ENCODE measurements around the gene SMR3B. TPM values are rescaled to one million over a fixed set of nuclear protein-coding genes. Genes with fewer than 3 reads are reported as not detected.

Gene SMR3B
- total and polyA plus RNA-seq, 2 of the 4 experiments (the other 2 are of a cell fraction) = not detected

DNA sequence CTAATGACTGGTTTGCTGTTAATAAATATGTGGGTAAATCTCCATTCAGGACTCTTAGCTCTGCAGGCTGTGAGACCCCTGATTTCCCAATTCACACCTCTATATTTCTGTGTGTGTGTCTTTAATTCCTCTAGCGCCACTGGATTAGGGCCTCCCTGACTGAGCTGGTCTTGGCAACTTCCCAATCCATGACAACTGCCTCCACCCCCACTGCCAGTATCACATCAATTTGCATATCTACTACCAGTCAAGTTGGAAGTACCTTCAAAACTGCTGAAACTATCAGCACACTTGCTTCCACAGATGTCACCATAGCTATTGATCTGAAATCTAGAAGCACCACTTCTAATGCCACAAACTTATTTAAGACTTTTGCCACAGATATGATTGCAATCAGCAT is 42.4 kb downstream of the SMR3B start:
- Histone ChIP-seq H3K79me1 (ENCODE audit: low read depth in 1 of 2, low read length in 2 of 2) (no peaks in the 10 kb centered on the region), H3K4ac (ENCODE audit: low read depth, low read length) (no peak overlapping the region), H3K27ac (ENCODE audit: insufficient read depth, low read length) (no peak overlapping the region), H2AFZ (replicated peaks; ENCODE audit: low read length, poor library complexity) (no peak overlapping the region), H2AK5ac (ENCODE audit: low read depth, low read length) (no peak overlapping the region), H2BK20ac (ENCODE audit: low read depth, low read length) (no peak overlapping the region), H3K27me3 (ENCODE audit: control insufficient read depth, insufficient read depth, low read length) (no peaks in the 10 kb centered on the region), H3K4me2 (ENCODE audit: low read depth, low read length) (no peak overlapping the region), H3K23ac (ENCODE audit: low read depth, low read length) (no peak overlapping the region), H2AK9ac (replicated peaks; ENCODE audit: low read depth, low read length, poor library complexity) (no peak overlapping the region), H3K14ac (replicated peaks; ENCODE audit: low read depth, low read length) (no peak overlapping the region), H4K5ac (ENCODE audit: low read depth, low read length) (no peak overlapping the region), H2BK5ac (ENCODE audit: low read depth, low read length, poor library complexity, severe bottlenecking) (no peak overlapping the region), H2BK15ac (ENCODE audit: low read depth, low read length) (no peak overlapping the region), H4K8ac (ENCODE audit: low read depth in 2 of 2, low read length in 2 of 2) (no peak overlapping the region), H3K18ac (ENCODE audit: low read depth, low read length) (no peak overlapping the region), H3K9me3 (ENCODE audit: control insufficient read depth, insufficient read depth, low read length) (no peaks in the 10 kb centered on the region), H4K91ac (ENCODE audit: insufficient read depth, low read depth, low read length) (no peak overlapping the region), H4K20me1 (ENCODE audit: insufficient read depth, low read length) (no peaks in the 10 kb centered on the region), H3K4me1 (ENCODE audit: control insufficient read depth, insufficient read depth, low read length) (no peaks in the 10 kb centered on the region), H2BK120ac (ENCODE audit: low read depth, low read length) (no peak overlapping the region), H3K9ac (ENCODE audit: low read depth, low read length) (no peak overlapping the region), H3K9me1 (ENCODE audit: insufficient read depth, low read length) (no peaks in the 10 kb centered on the region), H3K56ac (ENCODE audit: extremely low read depth, insufficient read depth, low read length) (no peak overlapping the region), H3K4me3 (ENCODE audit: insufficient read depth, low read depth, low read length) (no peak overlapping the region), H3K36me3 (ENCODE audit: control insufficient read depth, insufficient read depth, low read length) (no peaks in the 10 kb centered on the region)
- BruUV-seq (replicated peaks) = no TSS peak
- no peak for TF ChIP-seq RFX5 (IDR thresholded peaks at IDR 0.05; ENCODE audit: low read depth, low read length)
- no peak for TF ChIP-seq RCOR1 (IDR thresholded peaks at IDR 0.05; ENCODE audit: insufficient replicate concordance, low read length)
- TF ChIP-seq, protein P1, sequence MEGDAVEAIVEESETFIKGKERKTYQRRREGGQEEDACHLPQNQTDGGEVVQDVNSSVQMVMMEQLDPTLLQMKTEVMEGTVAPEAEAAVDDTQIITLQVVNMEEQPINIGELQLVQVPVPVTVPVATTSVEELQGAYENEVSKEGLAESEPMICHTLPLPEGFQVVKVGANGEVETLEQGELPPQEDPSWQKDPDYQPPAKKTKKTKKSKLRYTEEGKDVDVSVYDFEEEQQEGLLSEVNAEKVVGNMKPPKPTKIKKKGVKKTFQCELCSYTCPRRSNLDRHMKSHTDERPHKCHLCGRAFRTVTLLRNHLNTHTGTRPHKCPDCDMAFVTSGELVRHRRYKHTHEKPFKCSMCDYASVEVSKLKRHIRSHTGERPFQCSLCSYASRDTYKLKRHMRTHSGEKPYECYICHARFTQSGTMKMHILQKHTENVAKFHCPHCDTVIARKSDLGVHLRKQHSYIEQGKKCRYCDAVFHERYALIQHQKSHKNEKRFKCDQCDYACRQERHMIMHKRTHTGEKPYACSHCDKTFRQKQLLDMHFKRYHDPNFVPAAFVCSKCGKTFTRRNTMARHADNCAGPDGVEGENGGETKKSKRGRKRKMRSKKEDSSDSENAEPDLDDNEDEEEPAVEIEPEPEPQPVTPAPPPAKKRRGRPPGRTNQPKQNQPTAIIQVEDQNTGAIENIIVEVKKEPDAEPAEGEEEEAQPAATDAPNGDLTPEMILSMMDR (conservative IDR thresholded peaks at IDR 0.05; ENCODE audit: low read depth, low read length) = no peak
- TF ChIP-seq POLR2A (IDR thresholded peaks at IDR 0.05; ENCODE audit: low read depth, low read length) = no peak
- TF ChIP-seq, protein P2, sequence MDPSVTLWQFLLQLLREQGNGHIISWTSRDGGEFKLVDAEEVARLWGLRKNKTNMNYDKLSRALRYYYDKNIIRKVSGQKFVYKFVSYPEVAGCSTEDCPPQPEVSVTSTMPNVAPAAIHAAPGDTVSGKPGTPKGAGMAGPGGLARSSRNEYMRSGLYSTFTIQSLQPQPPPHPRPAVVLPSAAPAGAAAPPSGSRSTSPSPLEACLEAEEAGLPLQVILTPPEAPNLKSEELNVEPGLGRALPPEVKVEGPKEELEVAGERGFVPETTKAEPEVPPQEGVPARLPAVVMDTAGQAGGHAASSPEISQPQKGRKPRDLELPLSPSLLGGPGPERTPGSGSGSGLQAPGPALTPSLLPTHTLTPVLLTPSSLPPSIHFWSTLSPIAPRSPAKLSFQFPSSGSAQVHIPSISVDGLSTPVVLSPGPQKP (IDR thresholded peaks at IDR 0.05; ENCODE audit: borderline replicate concordance, low read depth, low read length) = no peak
- TF ChIP-seq FOS (IDR thresholded peaks at IDR 0.05; ENCODE audit: low read depth, low read length) = no peak
- TF ChIP-seq CHD1 (IDR thresholded peaks at IDR 0.05; ENCODE audit: low read depth, low read length) = no peak
- no peak for TF ChIP-seq MAZ (IDR thresholded peaks at IDR 0.05; ENCODE audit: borderline replicate concordance, low read depth, low read length)
- intact Hi-C loops (cut with micrococcal nuclease) = no loop called here
- DNase-seq (no peak), ATAC-seq (ENCODE audit: low read depth) (no peak)
- in situ Hi-C loops (cut with MboI; ENCODE audit: low sequenced_read_pairs) = no loop called here
- dilution Hi-C loops (cut with HindIII; ENCODE audit: low sequenced_read_pairs, unreplicated experiment) = no loop called here
- ChIA-PET CTCF (no interaction called here), POLR2A (ENCODE audit: unreplicated experiment) (no interaction called here)
- no CpG with 5 or more reads among the region's 1 CpG for WGBS, 2 experiments (ENCODE audit: extremely low coverage in 2 of 2, insufficient read length in 1 of 2)
